LNCAP (cell line): Measurements from ENCODE around the gene RP2.

Experiments used
- CTCF ChIP-seq: fragments of 450-650 bp; IDR thresholded peaks from 2 replicates; pipeline ENCODE4 v1.5.1; 2017; ENCODE audit warnings: mild to moderate bottlenecking

Gene RP2

GRCh38 chrX:46912098-46912602 lies 75.3 kb downstream of the RP2 start, which contains the start of gene JADE3:
TSS of gene JADE3 (plus strand) at chrX:46912421. CDS start at chrX:46984895, 72,474 bp downstream.
- no peak for TF ChIP-seq CTCF

DNA sequence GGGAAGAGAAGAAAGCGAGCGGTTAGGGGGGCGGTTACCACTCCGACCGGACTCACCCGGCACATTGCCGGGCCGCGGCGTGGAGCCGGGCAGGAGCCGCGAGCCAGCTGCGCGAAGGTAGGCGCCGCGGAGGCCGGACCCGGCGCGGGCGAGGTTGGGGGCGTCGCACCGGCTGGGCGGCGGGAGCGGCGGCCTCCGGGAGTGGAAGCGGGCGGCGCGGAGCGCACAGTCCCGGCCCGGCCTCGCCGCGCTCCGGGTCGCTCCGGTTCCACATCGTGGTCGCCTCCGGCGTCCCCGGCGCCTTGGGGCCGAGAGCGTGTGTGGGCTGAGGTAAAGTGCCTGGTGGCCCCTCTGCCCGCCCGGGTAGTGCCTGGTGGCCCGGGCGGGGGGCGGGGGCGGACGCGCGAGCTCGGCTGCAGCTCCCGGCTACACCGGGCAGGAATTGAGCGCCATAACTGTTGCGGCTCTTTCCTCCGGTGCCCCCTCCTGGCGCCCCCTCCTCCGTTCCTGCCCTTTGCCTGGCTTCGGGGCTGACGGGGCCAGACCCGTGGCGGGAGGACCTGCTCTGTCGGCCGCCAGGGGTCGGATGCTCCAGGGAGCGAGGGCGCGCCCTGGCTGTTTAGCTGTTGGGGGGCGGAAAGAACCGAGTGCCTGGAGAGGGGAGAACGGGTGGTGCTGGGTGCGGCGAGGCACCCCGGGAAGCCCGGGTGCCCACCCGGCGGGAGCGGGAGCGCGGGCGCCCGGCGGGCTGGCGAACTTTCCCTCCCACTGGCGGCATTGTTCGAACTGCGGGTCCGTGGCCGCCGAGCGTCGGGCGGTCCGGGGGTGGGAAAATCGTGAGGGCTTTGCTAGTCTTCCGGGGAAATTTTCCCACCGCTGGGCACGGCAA lies 76.0 kb downstream of the RP2 start:
- peak; percentile 54 for TF ChIP-seq CTCF

- no peak for TF ChIP-seq CTCF
These were observed 76.8 kb downstream of the RP2 start for GRCh38 chrX:46913667-46914066.

DNA sequence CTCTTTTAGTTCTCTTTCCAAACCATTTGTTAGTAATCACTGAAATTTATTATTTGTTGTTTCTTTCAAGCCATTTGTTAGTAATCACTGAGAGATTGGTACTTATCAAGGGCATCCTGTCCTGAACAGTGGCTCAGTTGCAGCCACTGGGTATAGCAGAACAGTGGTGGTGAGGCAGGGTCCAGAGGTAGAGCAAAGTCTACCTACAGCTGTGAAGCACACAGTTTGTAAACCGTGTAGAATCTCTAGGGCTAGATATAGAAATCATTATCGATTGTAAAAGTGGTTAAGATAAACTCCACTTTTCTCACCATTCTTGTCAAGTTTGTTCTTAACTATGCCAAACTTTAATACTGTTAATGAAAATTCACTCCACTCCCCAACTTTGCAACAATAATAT lies 79.4 kb downstream of the RP2 start:
- TF ChIP-seq CTCF: no peak

DNA sequence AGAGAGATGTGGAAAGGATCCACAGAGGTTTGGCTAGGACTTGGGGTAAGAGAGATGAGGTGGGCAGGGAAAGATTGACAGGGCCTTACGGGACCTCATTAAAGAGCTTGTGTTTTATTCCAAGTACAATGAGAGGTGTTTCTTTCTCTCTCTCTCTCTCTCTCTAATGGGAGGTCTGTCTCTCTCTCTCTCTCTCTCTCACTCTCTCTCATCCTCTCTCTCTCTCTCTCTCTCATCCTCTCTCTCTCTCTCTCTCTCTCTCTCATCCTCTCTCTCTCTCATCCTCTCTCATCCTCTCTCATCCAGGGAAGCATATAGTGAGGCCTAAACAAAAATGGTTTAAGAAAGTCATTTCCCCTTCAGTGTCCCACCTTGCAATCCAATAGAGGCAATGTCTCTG lies 80.8 kb downstream of the RP2 start:
- no peak for TF ChIP-seq CTCF

DNA sequence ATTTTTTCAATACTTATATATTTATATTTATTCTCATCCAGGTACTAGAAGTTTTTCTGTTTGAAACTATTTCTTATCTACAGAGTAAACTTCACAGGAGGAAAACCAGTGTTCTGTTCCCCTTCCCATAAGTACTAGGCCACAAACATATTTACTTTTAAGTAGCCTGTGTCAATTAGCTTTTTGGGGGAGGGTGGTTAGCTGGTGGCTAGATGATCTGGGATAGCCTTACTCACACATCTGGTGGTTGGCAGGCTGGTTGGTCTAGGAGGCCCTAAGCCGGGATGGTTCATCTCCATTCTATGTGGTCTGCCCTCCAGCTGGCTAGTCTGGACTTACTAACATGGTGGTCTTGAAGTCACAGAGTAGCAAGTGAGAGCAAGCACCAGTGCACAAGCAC lies 81.6 kb downstream of the RP2 start:
- TF ChIP-seq CTCF: no peak

- no peak for TF ChIP-seq CTCF
These were observed 83.4 kb downstream of the RP2 start for GRCh38 chrX:46920235-46920634.
